ENCODE data around the gene SLC26A3. TPM values are rescaled to one million over a fixed set of nuclear protein-coding genes. Genes with fewer than 3 reads are reported as not detected.

The SLC26A3 gene
- total RNA-seq, 1 donor from 2014 or later: not detected

DNA sequence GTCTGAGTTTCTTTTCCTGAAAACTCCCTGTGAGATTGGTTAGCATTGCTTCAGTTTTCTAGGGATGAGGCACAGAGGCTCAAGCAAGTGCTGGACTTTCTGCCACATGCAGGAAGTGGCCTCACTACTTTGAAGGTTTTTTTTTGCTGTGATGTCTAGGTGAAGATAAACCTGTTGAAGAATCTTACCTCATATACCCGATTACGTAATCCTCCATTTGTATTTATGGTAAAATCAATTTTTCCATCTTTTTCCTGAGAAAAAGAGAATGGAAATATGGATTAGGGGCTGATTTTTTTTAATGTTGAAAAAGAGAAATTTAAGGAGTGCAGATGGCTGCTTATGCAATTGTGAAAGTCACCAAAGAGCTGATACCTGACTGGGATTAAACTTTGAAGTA lies 35.6 kb downstream of the SLC26A3 start:
- intact Hi-C loops (cut with DNase I): no loop called here

DNA sequence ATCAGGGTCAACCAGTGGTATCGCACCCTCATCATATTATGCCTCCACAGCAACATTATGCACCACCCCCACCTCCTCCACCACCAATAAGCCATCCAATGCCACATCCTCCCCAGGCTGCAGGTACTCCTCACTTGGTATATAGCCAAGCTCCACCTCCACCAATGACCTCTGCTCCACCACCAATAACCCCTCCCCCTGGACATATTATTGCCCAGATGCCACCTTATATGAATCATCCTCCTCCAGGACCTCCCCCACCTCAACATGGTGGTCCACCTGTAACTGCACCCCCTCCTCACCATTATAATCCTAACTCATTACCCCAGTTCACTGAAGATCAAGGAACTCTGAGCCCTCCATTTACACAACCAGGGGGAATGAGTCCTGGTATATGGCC lies 44.4 kb downstream of the SLC26A3 start:
- intact Hi-C loops (cut with DNase I): no loop called here
- DNase-seq (ENCODE audit: low spot score): no peak

More for the DNA sequence above, 35.6 kb downstream of the SLC26A3 start:
- DNase-seq (ENCODE audit: low spot score): no peak

DNA sequence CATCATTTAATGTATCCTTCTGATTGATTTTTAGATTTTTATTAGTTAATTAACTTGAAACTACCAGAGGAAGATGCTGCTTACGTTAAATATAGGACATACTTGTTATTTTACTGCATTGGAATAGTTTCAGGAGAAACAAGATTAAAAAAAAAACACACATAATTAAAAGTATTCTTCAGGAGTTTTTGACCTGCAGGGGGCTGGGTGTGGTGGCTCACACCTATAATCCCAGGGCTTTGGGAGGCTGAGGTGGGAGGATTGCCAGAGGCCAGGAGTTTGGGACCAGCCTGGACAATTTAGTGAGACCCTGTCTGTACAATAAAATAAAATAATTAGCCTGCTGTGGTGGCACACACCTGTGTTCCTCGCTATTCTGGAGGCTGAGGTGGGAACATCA lies 48.4 kb downstream of the SLC26A3 start:
- no peak for DNase-seq (ENCODE audit: low spot score)
- intact Hi-C loops (cut with DNase I): no loop called here

DNA sequence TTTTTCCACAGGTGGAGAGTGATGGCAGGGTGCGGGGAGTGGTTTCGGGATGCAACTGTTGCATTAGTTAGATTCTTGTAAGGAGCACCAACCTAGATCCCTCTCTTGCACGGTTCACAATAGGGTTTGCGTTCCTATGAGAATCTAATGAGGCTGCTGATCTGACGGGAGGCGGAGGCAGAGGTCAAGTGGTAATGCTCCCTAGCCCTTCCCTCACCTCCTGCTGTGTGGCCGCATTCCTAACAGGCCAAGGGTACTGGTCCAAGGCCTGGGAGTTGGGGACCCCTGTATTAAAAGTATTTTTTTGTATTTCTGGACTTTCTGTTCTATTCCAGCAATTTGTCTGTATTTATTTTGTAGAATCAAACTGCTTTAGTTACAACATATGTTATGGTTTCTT lies 51.9 kb downstream of the SLC26A3 start:
- DNase-seq (ENCODE audit: low spot score): no peak
- intact Hi-C loops (cut with DNase I): no loop called here

DNA sequence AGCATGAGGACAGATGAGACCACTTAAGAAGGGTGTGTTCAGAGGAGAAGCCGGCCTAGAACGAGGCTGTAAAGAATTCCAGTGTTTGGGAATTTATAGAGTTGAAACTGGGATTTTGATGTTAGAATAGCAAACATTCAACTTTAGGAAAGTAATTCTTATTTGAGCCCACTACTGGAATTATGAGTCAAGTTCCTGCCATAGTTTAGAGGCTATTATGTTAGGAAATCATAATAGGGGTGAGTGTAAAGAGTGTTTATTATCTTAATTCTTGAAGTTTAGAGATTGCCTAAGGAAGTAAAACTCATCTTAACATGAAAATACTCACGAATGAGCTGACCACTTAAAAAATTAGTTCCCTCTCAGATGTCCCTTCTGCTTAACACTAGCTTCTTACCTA lies 57.0 kb downstream of the SLC26A3 start:
- DNase-seq (ENCODE audit: low spot score): no peak
- intact Hi-C loops (cut with DNase I): loop anchor here (10.0 kb wide), 1 partner anchor 399 kb away; no protein-coding TSS in a partner anchor

DNA sequence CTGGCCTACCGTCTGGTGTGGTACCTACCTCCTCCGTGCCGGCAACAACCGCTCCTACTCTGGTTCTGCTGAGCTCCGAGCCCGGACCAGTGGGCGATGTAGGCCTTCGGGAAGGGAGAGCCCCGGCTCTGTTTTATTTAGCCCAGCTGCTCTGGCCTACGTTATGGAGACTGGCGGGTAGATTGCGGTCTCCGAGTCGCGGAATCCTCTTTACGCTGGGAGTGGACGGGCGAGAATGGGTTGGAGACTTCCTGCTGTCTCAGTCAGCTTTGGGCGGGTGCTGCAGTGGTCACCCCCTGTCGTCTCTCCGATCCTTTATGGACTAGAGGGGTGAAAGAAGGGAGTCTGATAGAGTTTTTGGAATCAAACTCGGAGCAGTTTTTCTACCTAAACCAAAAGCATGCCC lies 58.7 kb downstream of the SLC26A3 start:
- no peak for DNase-seq (ENCODE audit: low spot score)
- intact Hi-C loops (cut with DNase I): loop anchor here (5.0 to 10.0 kb wide), 2 partner anchors 133 to 400 kb away; no protein-coding TSS in a partner anchor

DNA sequence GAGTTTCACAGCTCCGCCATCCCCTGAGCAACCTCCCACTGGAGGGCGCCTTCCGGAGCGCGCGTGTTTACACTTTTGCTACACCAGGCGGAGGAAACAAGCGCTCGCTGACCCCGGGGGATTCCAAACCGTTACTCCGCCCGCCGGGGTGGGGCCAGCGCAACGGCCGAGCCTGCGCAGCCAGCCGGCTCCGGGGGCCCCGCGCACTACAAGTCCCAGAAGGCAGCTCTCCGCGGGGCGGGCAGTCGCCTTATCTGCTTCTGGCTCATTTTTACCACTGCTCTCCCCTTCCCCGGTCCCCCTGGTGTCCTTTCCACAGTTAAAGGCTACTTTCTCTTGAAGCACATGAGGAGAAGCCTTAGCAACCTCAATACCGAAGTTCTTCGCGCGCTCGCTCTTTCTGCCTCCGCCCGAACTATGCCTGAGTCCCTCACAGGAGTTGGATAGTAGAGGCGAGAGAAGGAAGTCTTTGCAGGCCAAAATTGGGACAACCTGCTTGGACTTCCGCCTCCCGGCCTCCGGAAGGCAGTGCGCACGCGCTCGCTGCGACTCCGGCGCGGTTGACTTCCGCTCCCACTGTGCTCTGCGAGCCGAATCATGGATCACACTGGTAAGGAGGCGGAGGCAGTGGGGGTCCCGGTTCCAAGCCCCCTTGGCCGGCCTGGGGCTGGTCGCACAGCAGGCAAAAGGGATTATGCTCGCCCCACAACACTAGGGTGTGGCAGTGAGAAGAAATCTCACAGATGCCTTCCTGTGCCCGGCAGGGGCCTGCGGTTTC lies 59.3 kb downstream of the SLC26A3 start, which contains the start of gene CBLL1:
Gene CBLL1 (plus strand): TSS at position 576 of the 778 bp plus-strand sequence. CDS start 22 bp downstream, at position 598.
- intact Hi-C loops (cut with DNase I): loop anchor here (5.0 to 10.0 kb wide), 2 partner anchors 134 to 401 kb away; no protein-coding TSS in a partner anchor

DNA sequence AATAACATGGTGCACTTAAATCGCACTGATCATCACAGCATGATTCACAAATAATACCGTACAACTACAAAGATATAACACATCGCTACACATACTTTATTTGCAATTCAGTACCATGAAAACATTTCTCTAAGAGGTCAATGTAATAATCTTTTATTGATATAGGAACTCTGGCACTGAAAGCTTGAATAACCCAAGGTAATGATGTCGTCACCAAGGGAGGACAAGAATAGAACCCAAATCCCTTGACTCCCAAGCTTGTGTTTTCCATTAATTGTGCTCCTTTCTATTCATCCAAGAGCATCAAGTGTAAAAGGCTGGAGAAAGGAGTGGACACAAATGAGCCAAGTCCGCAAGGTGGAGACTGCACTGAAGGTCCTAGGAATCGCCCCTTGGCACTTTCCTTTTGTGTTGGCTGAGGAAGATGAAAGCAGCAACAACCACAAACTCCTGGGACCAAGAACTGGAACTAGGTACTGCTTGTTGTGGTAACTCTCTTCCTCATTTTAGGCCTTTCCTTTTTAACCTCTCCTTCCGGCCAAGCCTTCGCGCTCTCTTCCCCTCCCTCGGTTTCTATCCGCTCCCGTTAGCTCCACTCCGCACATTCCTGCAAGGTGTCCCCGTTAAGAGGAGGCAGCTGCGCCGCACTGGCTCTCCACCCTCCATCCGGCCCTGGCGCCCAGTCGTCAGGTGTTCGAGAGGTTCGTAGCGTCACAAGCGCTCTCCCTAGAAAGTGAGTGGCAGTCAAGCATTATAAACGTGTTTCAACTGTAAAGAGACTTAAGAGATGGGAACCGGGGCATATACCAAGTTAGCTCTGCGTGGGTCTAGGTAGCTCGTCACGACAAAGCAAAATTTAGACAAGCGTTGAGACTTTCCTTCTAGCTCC lies 60.1 kb downstream of the SLC26A3 start:
- peak; percentile 80 for DNase-seq (ENCODE audit: low spot score)
- intact Hi-C loops (cut with DNase I): loop anchor here (5.0 to 10.0 kb wide), 2 partner anchors 134 to 402 kb away; no protein-coding TSS in a partner anchor

More for the DNA sequence above, 59.3 kb downstream of the SLC26A3 start, which contains the start of gene CBLL1:
- DNase-seq (ENCODE audit: low spot score): peak; percentile 98

DNA sequence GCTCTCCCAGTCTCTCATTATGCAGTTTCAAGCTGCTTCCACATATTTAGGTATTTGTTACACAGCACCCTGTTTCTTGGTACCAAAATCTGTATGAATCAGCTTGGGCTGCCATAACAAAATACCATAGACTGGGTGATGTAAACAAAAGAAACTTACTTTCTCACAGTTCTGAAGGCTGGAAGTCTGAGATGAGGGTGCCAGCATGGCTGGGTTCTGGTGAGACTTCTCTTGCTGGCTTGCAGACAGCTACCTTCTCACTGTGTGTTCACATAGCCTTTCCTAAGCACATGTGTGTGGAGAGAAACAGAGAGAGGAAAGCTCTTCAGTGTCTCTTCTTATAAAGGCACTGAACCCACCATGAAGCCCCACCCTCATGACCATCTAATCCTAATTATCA lies 74.7 kb downstream of the SLC26A3 start:
- intact Hi-C loops (cut with DNase I): loop anchor here (5.0 kb wide), 1 partner anchor 531 kb away; no protein-coding TSS in a partner anchor
- no peak for DNase-seq (ENCODE audit: low spot score)

DNA sequence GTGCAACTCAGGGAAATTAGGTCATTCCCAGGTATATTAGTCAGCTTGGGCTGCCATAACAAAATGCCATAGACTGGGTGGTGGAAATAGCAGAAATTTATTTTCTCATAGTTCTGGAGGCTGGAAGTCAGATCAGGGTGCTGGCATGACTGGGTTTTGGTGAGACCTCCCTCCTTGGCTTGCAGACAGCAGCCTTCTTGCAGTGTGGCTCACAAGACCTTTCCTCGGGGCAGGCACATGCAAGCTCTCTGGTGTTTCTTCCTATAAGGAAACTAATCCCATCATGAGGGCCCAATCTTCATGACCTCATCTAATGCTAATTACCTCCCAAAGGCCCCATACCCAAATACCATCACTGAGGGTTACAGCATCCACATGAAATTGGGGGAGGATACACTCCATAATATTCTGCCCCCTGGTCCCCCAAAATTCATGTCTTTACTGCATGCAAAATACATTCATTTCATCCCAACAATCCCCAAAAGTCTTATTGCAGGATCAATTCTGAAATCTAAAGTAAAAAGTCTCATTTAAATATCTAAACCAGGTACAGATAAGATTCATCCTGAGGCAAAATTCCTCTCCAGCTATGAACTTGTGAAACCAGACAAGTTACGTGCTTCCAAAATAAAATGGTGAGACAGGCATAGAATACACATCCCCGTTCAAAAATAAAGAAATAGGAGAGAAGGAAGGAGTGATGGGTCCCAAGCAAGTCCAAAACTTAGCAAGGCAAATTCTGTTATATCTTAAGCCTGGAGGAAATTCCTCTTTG lies 76.5 kb downstream of the SLC26A3 start:
- intact Hi-C loops (cut with DNase I): loop anchor here (5.0 kb wide), 1 partner anchor 529 kb away; no protein-coding TSS in a partner anchor
- no peak for DNase-seq (ENCODE audit: low spot score)

DNA sequence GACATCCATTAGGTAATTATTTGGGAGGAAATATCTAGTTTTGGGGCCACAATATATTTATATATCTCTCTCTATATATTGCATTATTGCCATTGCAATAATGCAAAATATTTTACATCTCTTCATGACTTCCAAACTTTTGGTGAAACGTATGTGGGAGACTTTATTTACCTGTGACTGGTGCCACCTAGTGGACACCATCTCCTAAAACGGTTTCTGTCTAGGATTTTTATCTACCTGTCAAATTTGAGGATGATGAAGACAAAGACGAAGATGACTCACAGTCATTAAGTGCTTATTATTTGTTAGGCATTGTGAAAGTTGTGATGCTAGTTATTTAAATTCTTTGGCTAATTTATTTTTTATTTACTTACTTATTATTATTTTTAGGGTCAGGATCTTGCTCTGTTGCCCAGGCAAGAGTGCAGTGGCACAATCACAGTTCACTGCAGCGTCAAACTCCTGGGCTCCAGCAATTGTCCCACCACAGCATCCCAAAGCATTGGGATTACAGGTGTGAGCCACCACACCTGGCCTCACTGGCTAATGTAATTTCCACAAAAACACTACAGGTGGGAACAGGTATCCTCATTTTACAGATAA lies 77.8 kb downstream of the SLC26A3 start:
- intact Hi-C loops (cut with DNase I): loop anchor here (2.0 to 5.0 kb wide), 2 partner anchors 262 to 528 kb away; no protein-coding TSS in a partner anchor

DNA sequence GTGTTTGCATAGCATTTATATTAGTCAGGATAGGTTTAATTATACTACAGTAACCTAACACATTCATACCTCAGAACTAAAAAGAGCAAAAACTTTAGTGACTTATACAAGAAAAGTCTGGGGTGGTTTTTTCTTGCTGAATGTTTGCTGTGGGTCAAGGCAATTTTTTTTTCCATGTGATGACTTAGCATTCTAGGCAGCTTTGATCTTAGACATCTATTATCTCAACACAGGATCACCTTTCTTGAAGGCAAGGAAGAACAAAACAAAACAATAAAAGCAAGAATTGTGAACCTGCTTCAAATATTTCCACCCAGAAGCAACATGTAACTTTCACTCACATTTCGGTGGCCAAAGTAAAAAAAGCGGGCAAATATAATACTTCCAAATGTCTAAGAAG lies 79.8 kb downstream of the SLC26A3 start:
- intact Hi-C loops (cut with DNase I): no loop called here
- no peak for DNase-seq (ENCODE audit: low spot score)

More for the DNA sequence above, 77.8 kb downstream of the SLC26A3 start:
- no peak for DNase-seq (ENCODE audit: low spot score)

DNA sequence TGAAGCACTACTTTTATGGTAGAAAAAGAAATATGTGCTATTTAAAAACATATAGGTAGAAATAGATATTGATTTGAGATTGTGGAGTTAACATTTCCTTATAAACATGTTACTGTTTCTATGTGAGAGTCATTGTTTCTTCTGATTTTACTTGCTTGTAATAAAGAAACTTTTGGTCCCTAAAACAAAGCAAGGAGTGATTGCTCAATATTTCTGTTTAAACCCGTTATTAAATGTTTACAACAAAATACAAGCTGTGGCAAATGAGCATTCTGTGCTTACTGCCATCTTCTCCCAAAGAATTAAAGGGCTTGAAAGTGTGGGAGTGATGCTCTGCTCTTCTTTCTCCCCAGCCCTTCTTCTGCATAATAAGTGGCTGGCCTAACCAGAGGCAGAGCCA lies 81.7 kb downstream of the SLC26A3 start:
- intact Hi-C loops (cut with DNase I): no loop called here

DNA sequence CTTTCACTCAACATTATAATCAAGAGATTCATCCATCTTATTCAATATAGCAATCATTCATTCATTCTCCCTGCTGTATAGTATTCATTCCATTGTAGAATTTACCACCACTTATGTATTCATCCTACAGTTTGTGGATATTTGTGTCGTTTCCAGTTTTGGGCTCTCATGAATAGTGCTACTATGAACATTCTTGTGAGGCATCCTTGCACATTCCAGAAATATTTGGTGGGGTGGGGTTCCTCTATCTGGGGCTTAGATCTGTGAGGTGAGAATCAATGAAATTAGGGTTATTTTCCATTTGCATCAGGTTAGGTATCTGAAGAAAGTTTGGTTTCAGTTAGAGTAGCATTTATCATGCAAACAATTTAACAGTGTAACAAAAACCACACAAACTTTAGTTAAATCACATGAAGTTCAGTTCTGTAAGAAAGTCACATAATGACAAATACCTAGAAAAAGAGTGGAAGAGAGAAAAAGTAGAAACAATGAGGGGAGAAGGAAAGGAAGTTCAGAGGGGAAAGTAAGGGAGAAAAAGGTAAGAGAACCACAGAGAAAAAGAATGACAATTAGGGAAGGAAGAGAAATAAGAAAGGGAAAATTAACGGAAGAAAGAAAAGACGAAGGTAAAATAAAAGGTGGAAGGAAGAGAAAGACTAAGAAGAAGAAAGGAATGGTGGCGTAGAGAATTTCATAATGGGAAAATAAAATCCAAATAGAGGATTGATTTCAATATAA lies 84.4 kb downstream of the SLC26A3 start:
- intact Hi-C loops (cut with DNase I): no loop called here
- no peak for DNase-seq (ENCODE audit: low spot score)

More for the DNA sequence above, 81.7 kb downstream of the SLC26A3 start:
- DNase-seq (ENCODE audit: low spot score): no peak

DNA sequence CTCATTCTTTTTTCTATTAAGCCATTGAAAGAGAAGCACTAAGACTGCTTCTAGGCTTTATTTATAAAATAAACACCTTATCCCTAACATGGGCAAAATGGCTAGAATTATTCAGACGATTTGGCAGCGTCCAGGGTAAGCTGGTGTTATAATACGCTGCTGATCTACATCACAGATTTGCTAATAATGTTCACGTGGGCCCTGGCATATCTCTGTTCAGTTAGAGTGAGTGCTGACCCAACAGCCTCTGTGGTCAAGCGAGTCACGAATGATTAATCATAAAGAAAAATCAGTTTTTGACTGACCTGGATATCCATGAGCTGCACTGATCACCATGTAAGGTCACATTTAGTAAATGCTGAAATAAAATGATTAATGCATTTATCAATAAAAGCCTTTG lies 87.5 kb downstream of the SLC26A3 start:
- intact Hi-C loops (cut with DNase I): no loop called here
- no peak for DNase-seq (ENCODE audit: low spot score)

Data from cardiac septum (tissue), 1 donor.